Measurements from ENCODE around the gene INPP5A.

INPP5A gene

GRCh38 chr10:132614431-132615340 lies 77.1 kb downstream of the INPP5A start:
- in situ Hi-C loops (cut with MboI; ENCODE audit: low sequenced_read_pairs, unreplicated experiment): no loop called here
- no peak for DNase-seq (ENCODE audit: low spot score)
- TF ChIP-seq, protein P1, sequence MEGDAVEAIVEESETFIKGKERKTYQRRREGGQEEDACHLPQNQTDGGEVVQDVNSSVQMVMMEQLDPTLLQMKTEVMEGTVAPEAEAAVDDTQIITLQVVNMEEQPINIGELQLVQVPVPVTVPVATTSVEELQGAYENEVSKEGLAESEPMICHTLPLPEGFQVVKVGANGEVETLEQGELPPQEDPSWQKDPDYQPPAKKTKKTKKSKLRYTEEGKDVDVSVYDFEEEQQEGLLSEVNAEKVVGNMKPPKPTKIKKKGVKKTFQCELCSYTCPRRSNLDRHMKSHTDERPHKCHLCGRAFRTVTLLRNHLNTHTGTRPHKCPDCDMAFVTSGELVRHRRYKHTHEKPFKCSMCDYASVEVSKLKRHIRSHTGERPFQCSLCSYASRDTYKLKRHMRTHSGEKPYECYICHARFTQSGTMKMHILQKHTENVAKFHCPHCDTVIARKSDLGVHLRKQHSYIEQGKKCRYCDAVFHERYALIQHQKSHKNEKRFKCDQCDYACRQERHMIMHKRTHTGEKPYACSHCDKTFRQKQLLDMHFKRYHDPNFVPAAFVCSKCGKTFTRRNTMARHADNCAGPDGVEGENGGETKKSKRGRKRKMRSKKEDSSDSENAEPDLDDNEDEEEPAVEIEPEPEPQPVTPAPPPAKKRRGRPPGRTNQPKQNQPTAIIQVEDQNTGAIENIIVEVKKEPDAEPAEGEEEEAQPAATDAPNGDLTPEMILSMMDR (IDR thresholded peaks at IDR 0.05; ENCODE audit: borderline replicate concordance, control extremely low read depth, extremely low read depth, insufficient read depth, missing control alignments): no peak

GRCh38 chr10:132615341-132616169 lies 78.0 kb downstream of the INPP5A start:
- in situ Hi-C loops (cut with MboI; ENCODE audit: low sequenced_read_pairs, unreplicated experiment): no loop called here
- DNase-seq (ENCODE audit: low spot score): no peak
- TF ChIP-seq, protein P1 (IDR thresholded peaks at IDR 0.05; ENCODE audit: borderline replicate concordance, control extremely low read depth, extremely low read depth, insufficient read depth, missing control alignments): no peak

DNA sequence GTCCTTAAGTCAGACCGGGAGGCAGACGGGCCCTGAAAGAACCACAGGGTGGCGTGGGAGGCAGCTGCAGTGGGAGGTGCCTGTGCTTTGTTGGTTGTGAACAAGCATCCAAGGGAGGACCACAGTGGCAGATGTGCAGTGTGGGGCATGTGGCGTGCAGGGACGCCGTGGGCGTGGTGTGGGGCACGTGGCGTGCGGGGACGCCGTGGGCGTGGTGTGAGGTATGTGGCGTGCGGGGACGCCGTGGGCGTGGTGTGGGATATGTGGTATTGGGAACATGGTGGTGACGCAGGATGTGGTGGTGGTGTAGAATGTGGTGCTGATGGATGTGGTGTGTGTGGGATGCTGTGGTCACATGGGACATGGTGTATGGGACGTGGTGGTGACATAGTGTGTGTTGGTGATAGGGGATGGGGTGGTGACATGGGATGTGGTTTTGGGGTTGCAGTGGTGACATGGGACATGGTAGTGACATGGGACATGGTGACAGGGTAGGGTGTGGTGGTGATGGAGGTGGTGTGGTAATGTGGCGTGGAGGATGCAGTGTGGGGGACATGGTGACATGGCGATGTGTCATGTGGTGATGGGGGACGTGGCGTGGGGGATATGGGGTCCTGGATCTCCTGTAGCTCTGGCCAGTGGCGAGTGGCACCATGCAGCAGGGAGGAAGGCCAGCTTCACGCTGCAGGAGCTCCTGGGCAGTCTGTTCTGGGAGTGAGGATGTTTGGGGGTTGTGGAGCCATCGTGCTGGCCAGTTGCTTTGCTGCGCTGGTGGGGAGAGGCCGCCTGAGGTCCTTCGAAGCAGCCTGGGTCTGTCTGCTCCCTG lies 78.8 kb downstream of the INPP5A start:
- DNase-seq (ENCODE audit: low spot score): no peak
- in situ Hi-C loops (cut with MboI; ENCODE audit: low sequenced_read_pairs, unreplicated experiment): no loop called here

DNA sequence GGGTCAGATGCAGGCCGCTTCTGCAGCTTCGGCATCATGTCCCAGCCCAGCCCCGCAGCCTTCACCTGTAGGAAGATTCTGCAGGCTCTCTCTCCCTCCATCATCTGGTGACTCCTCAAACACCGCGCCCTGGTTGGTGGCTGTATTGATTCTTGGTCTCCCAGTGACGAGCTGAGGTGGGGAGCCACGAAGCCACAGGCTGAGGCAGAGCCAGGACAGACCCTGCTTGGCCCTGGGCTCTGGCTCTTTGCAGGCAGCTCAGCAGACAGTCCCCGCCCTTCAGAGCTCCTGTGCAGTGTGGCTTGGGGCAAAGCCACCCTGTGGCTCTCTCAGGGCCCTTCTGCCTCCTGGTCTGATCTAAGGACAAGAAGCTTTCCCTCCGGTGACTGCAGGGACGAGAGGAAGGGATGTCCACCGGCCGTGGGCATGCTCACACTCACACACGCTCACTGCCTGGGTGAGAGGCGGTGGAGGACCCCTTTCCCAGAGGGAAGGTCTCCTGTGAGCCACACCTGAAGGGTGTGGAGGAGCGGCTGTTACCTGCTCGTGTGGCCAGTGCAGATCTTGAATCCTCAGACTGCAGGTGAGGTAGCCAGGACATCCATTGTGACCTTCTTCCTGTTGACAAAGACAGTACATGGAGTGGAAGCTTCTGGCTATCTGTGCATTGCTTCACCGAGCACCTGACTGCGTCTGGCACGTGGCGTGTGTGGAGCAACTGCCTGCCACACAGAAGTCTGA lies 79.6 kb downstream of the INPP5A start:
- in situ Hi-C loops (cut with MboI; ENCODE audit: low sequenced_read_pairs, unreplicated experiment): no loop called here
- DNase-seq (ENCODE audit: low spot score): no peak
- TF ChIP-seq, protein P1 (IDR thresholded peaks at IDR 0.05; ENCODE audit: borderline replicate concordance, control extremely low read depth, extremely low read depth, insufficient read depth, missing control alignments): no peak

More for the DNA sequence above, 78.8 kb downstream of the INPP5A start:
- TF ChIP-seq, protein P1 (IDR thresholded peaks at IDR 0.05; ENCODE audit: borderline replicate concordance, control extremely low read depth, extremely low read depth, insufficient read depth, missing control alignments): no peak

GRCh38 chr10:132617737-132618052 lies 80.1 kb downstream of the INPP5A start:
- in situ Hi-C loops (cut with MboI; ENCODE audit: low sequenced_read_pairs, unreplicated experiment): no loop called here
- TF ChIP-seq, protein P1 (IDR thresholded peaks at IDR 0.05; ENCODE audit: borderline replicate concordance, control extremely low read depth, extremely low read depth, insufficient read depth, missing control alignments): no peak
- DNase-seq (ENCODE audit: low spot score): no peak

Measured in GM13976 (cell line).